Liver (tissue), 3 donors: ENCODE measurements around the gene EPC2.

Experiments
- CTCF ChIP-seq: fragments of 150-350 bp; IDR thresholded peaks from 2 replicates; pipeline ENCODE4 v1.5.1; 2017; ENCODE audit warnings: improper control_type of control experiment, low read depth, low read length; ENCODE audit not compliant: missing input control
- MAX ChIP-seq: IDR thresholded peaks from 2 replicates; pipeline ENCODE4 v1.6.1; 2016; ENCODE audit warnings: antibody characterized with exemption
- NR2F2 ChIP-seq: IDR thresholded peaks from 2 replicates; pipeline ENCODE4 v1.6.1; 2016; ENCODE audit warnings: antibody characterized with exemption
- donor health status: healthy.
- donor health status: healthy.

GRCh38 chr2:148653437-148653836, 8.9 kb downstream of the EPC2 start:
- TF ChIP-seq CTCF: no peak
- TF ChIP-seq NR2F2: no peak
- no peak for TF ChIP-seq MAX
